PC-3 (cell line): ENCODE results near the gene UMODL1.

ENCODE experiments used
- CTCF ChIP-seq: fragments of 300-600 bp; sonication (generic); conservative IDR thresholded peaks from 2 replicates; pipeline ENCODE4 v1.5.1; 2017; ENCODE audit warnings: antibody characterized with exemption, low read depth, mild to moderate bottlenecking, low read length
- EZH2 ChIP-seq: fragments of 300-600 bp; sonication (generic); IDR thresholded peaks from one replicate; pipeline ENCODE4 v1.6.1; 2017; ENCODE audit warnings: antibody characterized with exemption, mild to moderate bottlenecking, low read length; ENCODE audit not compliant: unreplicated experiment

- TF ChIP-seq CTCF (no peak), EZH2 (no peak)
These were observed 14.0 kb upstream of the UMODL1 start for GRCh38 chr21:42056996-42057689.
